Measurements from ENCODE around the gene DNAJC17. TPM values are rescaled to one million over a fixed set of nuclear protein-coding genes. Genes with fewer than 3 reads are reported as not detected.

The DNAJC17 gene
- total RNA-seq, 1 donor from 2014 or later, result 21.1 TPM

DNA sequence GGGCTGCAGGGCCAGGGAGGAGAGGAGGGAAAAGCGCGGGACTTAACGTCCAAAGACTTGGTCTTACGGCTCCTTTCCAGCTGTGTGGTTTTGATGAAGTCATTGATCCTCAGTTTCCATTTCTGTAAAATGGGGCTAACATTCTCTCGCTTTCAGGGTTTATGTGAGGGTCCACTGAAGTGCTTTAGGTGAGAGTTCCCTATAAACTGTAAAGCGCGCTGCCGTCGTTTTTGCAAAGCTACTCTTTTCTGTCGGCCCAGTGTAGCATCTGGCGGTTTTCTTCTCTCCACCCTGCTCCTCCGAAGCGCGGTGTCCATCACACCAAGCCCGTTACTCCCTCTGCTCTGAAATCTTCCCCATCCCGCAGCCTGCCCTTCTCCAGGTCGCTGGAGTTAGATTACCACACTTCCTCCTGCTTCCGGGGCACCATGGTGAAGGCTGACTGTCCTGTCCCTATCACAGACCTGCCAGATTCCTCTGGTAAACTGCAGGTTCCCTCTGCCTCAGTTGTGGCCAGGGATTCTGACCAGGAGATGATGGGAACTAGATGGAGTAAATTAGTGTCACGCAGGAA lies 702 bp upstream of the DNAJC17 start:
- peak overlapping the region; percentile 85 for H3K4me3 ChIP-seq (ENCODE audit: low read depth, low read length)
- peaks cover 8% of the 10 kb centered on the region for H3K36me3 ChIP-seq (ENCODE audit: control insufficient read depth, insufficient read depth, low read length)
- H3K27me3 ChIP-seq (ENCODE audit: control insufficient read depth, insufficient read depth, low read length), result no peaks in the 10 kb centered on the region
- TF ChIP-seq, protein P1, sequence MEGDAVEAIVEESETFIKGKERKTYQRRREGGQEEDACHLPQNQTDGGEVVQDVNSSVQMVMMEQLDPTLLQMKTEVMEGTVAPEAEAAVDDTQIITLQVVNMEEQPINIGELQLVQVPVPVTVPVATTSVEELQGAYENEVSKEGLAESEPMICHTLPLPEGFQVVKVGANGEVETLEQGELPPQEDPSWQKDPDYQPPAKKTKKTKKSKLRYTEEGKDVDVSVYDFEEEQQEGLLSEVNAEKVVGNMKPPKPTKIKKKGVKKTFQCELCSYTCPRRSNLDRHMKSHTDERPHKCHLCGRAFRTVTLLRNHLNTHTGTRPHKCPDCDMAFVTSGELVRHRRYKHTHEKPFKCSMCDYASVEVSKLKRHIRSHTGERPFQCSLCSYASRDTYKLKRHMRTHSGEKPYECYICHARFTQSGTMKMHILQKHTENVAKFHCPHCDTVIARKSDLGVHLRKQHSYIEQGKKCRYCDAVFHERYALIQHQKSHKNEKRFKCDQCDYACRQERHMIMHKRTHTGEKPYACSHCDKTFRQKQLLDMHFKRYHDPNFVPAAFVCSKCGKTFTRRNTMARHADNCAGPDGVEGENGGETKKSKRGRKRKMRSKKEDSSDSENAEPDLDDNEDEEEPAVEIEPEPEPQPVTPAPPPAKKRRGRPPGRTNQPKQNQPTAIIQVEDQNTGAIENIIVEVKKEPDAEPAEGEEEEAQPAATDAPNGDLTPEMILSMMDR (IDR thresholded peaks at IDR 0.05; ENCODE audit: insufficient read depth, low read length, severe bottlenecking), result no peak
- FAIRE-seq (no peak), DNase-seq (ENCODE audit: low read depth) (no peak)

DNA sequence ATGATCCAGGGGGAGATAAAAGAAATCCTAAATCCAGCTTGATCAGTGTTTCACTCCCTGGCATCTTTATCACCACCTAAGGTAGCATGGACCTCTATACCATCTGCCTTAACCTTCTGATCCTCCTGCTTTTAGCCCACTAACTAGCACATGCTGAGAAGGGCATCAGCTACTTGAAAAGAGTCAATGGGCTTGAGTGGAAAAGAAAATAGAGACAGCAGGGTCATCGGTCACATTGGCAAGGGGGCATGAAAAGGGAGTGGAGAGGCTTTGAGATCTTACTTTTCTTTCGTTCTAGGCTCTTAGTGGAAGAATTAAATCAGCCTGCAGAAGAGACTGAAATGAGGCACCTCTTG lies 623 bp downstream of the DNAJC17 start:
- FAIRE-seq, result no peak
- H3K4me3 ChIP-seq (ENCODE audit: low read depth, low read length), result peak overlapping the region; percentile 85
- peaks cover 5% of the 10 kb centered on the region for H3K36me3 ChIP-seq (ENCODE audit: control insufficient read depth, insufficient read depth, low read length)
- no peak for DNase-seq (ENCODE audit: low read depth)
- H3K27me3 ChIP-seq (ENCODE audit: control insufficient read depth, insufficient read depth, low read length), result no peaks in the 10 kb centered on the region
- TF ChIP-seq, protein P1 (IDR thresholded peaks at IDR 0.05; ENCODE audit: insufficient read depth, low read length, severe bottlenecking), result no peak

DNA sequence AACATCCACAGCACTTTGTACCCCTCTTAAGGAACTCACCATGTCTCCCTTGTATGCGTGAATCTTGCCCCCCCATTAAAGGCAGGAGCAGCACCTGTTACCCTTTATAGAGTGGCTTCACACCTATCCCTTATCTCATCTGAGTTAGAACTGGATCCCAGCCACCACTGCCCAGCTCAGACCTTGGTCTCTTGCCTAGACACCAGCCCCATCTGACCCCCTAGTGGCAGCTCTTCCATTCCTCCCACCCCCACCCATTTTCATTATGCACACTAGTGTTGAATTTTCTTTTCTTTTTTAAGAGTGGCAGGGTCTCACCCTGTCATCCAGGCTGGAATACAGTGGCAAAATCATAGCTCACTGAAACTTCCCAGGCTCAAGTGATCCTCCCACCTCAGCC lies 3.6 kb downstream of the DNAJC17 start:
- FAIRE-seq (no peak), DNase-seq (ENCODE audit: low read depth) (no peak)
- H3K27me3 ChIP-seq (ENCODE audit: control insufficient read depth, insufficient read depth, low read length), result no peaks in the 10 kb centered on the region
- TF ChIP-seq, protein P1 (IDR thresholded peaks at IDR 0.05; ENCODE audit: insufficient read depth, low read length, severe bottlenecking), result no peak
- no peak overlapping the region for H3K4me3 ChIP-seq (ENCODE audit: low read depth, low read length)
- peaks cover 1% of the 10 kb centered on the region for H3K36me3 ChIP-seq (ENCODE audit: control insufficient read depth, insufficient read depth, low read length)

DNA sequence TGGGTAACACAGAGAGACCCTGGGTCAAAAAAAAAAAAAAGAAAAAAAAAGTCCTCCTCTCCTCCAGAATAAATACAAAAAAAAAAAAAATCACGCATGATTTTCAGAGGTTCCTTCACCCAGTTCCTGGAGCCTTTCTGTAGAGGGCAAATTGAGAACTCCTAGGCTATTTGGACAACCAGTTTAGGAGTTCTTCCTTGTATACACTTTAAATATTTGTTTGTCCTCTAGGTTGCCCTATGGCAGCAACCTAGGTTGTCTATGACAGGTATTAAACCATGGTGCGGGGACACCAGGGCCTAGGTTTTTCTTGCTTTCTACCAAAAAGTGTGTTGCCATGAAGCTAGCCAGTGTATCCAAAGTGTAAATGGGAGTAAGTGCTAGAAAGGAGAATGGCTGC lies 4.2 kb downstream of the DNAJC17 start:
- peaks cover 1% of the 10 kb centered on the region for H3K36me3 ChIP-seq (ENCODE audit: control insufficient read depth, insufficient read depth, low read length)
- no peak overlapping the region for H3K4me3 ChIP-seq (ENCODE audit: low read depth, low read length)
- FAIRE-seq, result no peak
- TF ChIP-seq, protein P1 (IDR thresholded peaks at IDR 0.05; ENCODE audit: insufficient read depth, low read length, severe bottlenecking), result no peak
- H3K27me3 ChIP-seq (ENCODE audit: control insufficient read depth, insufficient read depth, low read length), result no peaks in the 10 kb centered on the region
- no peak for DNase-seq (ENCODE audit: low read depth)

DNA sequence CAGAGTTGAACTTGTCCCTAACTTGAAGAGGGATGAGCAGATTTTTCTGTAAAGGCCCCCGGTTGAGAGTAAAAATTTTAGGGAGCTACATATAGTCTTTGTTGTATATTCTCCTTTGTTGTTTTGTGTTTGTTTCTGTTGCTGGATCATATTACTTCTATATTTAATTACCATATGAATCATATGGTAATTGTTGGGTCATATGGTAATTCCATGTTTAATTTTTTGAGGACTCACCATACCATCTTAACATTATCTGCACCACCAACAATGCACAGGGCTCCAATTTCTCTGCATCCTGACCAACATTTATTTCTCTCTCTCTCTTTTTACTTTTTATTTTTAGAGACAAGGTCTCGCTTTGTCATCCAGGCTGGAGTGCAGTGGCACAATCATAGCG lies 7.8 kb downstream of the DNAJC17 start:
- FAIRE-seq, result no peak
- TF ChIP-seq, protein P1 (IDR thresholded peaks at IDR 0.05; ENCODE audit: insufficient read depth, low read length, severe bottlenecking), result no peak
- Histone ChIP-seq H3K36me3 (ENCODE audit: control insufficient read depth, insufficient read depth, low read length) (peaks cover 1% of the 10 kb centered on the region), H3K4me3 (ENCODE audit: low read depth, low read length) (no peak overlapping the region), H3K27me3 (ENCODE audit: control insufficient read depth, insufficient read depth, low read length) (no peaks in the 10 kb centered on the region)
- no peak for DNase-seq (ENCODE audit: low read depth)

DNA sequence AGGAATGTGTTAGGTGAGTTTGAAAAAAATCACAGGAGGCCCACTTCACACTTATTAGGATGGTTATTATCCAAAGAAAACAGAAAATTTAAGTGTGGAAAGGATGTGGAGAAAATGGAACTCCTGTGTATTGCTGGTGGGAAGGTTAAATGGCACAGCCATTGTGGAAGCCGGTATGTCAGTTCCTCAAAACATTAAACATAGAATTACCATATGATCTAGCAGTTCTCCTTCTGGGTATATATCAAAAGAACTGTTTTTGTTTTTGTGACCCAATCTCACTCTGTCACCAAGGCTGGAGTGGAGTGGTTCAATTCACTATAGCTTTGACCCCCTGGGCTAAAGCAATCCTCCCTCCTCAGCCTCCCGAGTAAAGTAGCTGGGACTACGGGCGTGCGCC lies 10.8 kb downstream of the DNAJC17 start:
- FAIRE-seq, result no peak
- no peak for DNase-seq (ENCODE audit: low read depth)
- no peaks in the 10 kb centered on the region for H3K27me3 ChIP-seq (ENCODE audit: control insufficient read depth, insufficient read depth, low read length)

More for the DNA sequence above, 10.8 kb downstream of the DNAJC17 start:
- Histone ChIP-seq H3K36me3 (ENCODE audit: control insufficient read depth, insufficient read depth, low read length) (no peaks in the 10 kb centered on the region), H3K4me3 (ENCODE audit: low read depth, low read length) (no peak overlapping the region)
- TF ChIP-seq, protein P1 (IDR thresholded peaks at IDR 0.05; ENCODE audit: insufficient read depth, low read length, severe bottlenecking), result no peak
